Mesendoderm (in vitro differentiated cells): ENCODE results near the gene DNAJC15.

ENCODE experiments used
- DNase-seq: peaks from one replicate; pipeline ENCODE4 v3.0.0; 2013
- H2AK5ac ChIP-seq: 2 replicates; pipeline ENCODE4 v1.6.1; 2013; ENCODE audit warnings: low read length, inconsistent platforms
- H2BK120ac ChIP-seq: 2 replicates; pipeline ENCODE4 v1.6.1; 2013; ENCODE audit warnings: low read depth, mild to moderate bottlenecking, low read length, moderate library complexity, mixed read lengths
- H2BK15ac ChIP-seq: replicated peaks from 2 replicates; pipeline ENCODE4 v1.6.1; 2013; ENCODE audit warnings: low read depth, mild to moderate bottlenecking, moderate library complexity
- H2BK5ac ChIP-seq: 2 replicates; pipeline ENCODE4 v1.6.1; 2013; ENCODE audit warnings: low read length, inconsistent platforms
- H3K18ac ChIP-seq: 2 replicates; pipeline ENCODE4 v1.6.1; 2013; ENCODE audit warnings: mild to moderate bottlenecking, low read length, mixed read lengths
- H3K23ac ChIP-seq: one replicate; pipeline ENCODE4 v1.6.1; 2013; ENCODE audit warnings: low read length
- H3K27ac ChIP-seq: 2 replicates; pipeline ENCODE4 v1.5.1; 2013; ENCODE audit warnings: low read depth, mild to moderate bottlenecking, inconsistent platforms, low read length, moderate library complexity
- H3K27me3 ChIP-seq: 2 replicates; pipeline ENCODE4 v1.6.1; 2013; ENCODE audit warnings: low read length, control low read depth, mild to moderate bottlenecking, inconsistent platforms; ENCODE audit not compliant: insufficient read depth, poor library complexity
- H3K36me3 ChIP-seq: 2 replicates; pipeline ENCODE4 v1.6.1; 2013; ENCODE audit warnings: low read length, inconsistent platforms; ENCODE audit not compliant: control insufficient read depth, insufficient read depth
- H3K4ac ChIP-seq: one replicate; pipeline ENCODE4 v1.6.1; 2013; ENCODE audit warnings: low read depth, mild to moderate bottlenecking, low read length, moderate library complexity
- H3K4me1 ChIP-seq: 2 replicates; pipeline ENCODE4 v1.6.1; 2013; ENCODE audit warnings: low read depth, low read length, inconsistent platforms; ENCODE audit not compliant: control insufficient read depth
- H3K4me2 ChIP-seq: 2 replicates; pipeline ENCODE4 v1.6.1; 2013; ENCODE audit warnings: low read length
- H3K4me3 ChIP-seq: 2 replicates; pipeline ENCODE4 v1.5.1; 2013; ENCODE audit warnings: mild to moderate bottlenecking, low read length
- H3K56ac ChIP-seq: one replicate; pipeline ENCODE4 v1.6.1; 2013; ENCODE audit warnings: low read length
- H3K79me1 ChIP-seq: 2 replicates; pipeline ENCODE4 v1.6.1; 2013; ENCODE audit warnings: low read length, inconsistent platforms
- H3K79me2 ChIP-seq: 2 replicates; pipeline ENCODE4 v1.6.1; 2013; ENCODE audit warnings: mild to moderate bottlenecking, low read length; ENCODE audit not compliant: control insufficient read depth, insufficient read depth
- H3K9ac ChIP-seq: 2 replicates; pipeline ENCODE4 v1.6.1; 2013; ENCODE audit warnings: low read length, inconsistent platforms
- H4K5ac ChIP-seq: one replicate; pipeline ENCODE4 v1.6.1; 2013; ENCODE audit warnings: low read length
- H4K8ac ChIP-seq: one replicate; pipeline ENCODE4 v1.6.1; 2013; ENCODE audit warnings: low read depth, mild to moderate bottlenecking, control low read depth, low read length, moderate library complexity
- WGBS: extraction: QIAGEN DNeasy Blood & Tissue Kit; methylation state at CpG from one replicate; pipeline ENCODE4 v1.1.7; 2013; ENCODE audit warnings: low lambda C conversion rate, missing lambda C conversion rate; ENCODE audit not compliant: insufficient coverage; ENCODE audit errors: extremely low coverage; 5-methylcytosine and 5-hydroxymethylcytosine counted together

The DNAJC15 gene

DNA sequence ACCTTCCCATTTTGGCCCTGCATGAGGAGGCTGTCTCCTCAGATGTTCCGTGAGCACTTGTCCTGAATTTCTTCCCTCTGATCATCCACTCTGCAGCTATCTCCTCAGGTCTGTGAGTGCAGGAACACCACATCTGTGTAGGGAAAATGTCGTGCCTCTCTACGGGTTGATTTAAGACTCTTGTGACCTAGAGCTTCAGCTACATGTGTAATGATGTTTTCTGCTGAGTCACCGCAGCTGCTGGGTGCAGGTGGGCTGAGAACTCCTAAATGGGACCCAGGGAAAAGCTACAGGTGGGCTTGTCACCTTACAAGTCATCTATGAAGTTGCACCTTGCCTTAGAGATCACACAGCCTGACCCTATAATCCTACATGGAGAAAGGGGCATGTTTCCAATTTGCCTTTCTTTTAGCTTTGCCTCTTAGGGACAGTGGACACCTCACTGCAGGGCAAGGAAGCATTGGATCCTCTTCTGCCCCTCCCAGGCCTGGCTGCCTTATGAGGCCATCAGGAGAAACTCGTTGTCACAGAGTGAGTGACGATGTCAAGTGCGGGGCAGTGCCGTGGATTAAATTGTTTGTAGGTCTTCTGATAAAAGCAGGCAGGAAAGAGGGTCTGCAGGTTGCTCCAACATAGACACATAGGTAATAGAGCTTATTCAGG is 122.3 kb downstream of the DNAJC15 start:
- Histone ChIP-seq H2BK5ac (no peak overlapping the region), H2BK120ac (no peak overlapping the region), H2BK15ac (no peak overlapping the region), H3K36me3 (no peaks in the 10 kb centered on the region), H4K8ac (no peak overlapping the region), H3K27me3 (no peaks in the 10 kb centered on the region), H3K4me2 (no peak overlapping the region), H3K23ac (no peak overlapping the region), H3K79me2 (no peaks in the 10 kb centered on the region), H3K56ac (peak overlapping the region; percentile 37), H3K4me1 (peaks cover 11% of the 10 kb centered on the region), H3K18ac (no peak overlapping the region), H3K4ac (no peak overlapping the region), H3K79me1 (no peaks in the 10 kb centered on the region), H3K27ac (no peak overlapping the region), H3K9ac (no peak overlapping the region), H3K4me3 (no peak overlapping the region), H4K5ac (no peak overlapping the region), H2AK5ac (no peak overlapping the region)
- WGBS: no CpG with 5 or more reads among the region's 8 CpGs
- no peak for DNase-seq

DNA sequence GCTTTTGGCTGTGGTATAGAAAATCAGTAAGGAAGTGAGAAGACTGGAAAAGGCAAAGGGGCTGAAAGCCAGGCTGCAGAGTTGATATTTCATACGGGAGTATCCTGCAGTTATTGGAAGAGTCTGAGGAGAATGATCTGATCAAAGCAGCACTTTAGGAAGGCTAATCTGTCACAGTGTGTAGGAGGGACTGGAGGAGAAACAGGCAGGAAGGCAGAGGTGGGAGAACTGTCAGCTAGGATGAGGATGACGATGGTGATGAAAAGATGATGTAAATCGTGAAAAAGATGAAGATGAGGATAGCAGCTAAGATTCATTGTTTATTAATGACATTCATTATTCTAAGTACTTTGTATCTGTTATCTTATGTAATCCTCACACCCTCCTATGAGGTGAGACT is 123.0 kb downstream of the DNAJC15 start:
- no peaks in the 10 kb centered on the region for H3K36me3 ChIP-seq
- no peaks in the 10 kb centered on the region for H3K79me1 ChIP-seq
- no peak overlapping the region for H3K27ac ChIP-seq
- H3K4me2 ChIP-seq: no peak overlapping the region
- H3K4me3 ChIP-seq: no peak overlapping the region
- no peak overlapping the region for H2BK5ac ChIP-seq
- H3K79me2 ChIP-seq: no peaks in the 10 kb centered on the region
- H2AK5ac ChIP-seq: no peak overlapping the region
- WGBS: no CpG with 5 or more reads among the region's 3 CpGs
- DNase-seq: no peak
- no peak overlapping the region for H2BK120ac ChIP-seq
- no peaks in the 10 kb centered on the region for H3K27me3 ChIP-seq
- H3K56ac ChIP-seq: no peak overlapping the region
- no peak overlapping the region for H3K9ac ChIP-seq
- H3K23ac ChIP-seq: no peak overlapping the region
- no peak overlapping the region for H2BK15ac ChIP-seq
- no peak overlapping the region for H4K5ac ChIP-seq
- no peak overlapping the region for H3K18ac ChIP-seq
- H4K8ac ChIP-seq: no peak overlapping the region
- no peak overlapping the region for H3K4ac ChIP-seq
- peaks cover 4% of the 10 kb centered on the region for H3K4me1 ChIP-seq

DNA sequence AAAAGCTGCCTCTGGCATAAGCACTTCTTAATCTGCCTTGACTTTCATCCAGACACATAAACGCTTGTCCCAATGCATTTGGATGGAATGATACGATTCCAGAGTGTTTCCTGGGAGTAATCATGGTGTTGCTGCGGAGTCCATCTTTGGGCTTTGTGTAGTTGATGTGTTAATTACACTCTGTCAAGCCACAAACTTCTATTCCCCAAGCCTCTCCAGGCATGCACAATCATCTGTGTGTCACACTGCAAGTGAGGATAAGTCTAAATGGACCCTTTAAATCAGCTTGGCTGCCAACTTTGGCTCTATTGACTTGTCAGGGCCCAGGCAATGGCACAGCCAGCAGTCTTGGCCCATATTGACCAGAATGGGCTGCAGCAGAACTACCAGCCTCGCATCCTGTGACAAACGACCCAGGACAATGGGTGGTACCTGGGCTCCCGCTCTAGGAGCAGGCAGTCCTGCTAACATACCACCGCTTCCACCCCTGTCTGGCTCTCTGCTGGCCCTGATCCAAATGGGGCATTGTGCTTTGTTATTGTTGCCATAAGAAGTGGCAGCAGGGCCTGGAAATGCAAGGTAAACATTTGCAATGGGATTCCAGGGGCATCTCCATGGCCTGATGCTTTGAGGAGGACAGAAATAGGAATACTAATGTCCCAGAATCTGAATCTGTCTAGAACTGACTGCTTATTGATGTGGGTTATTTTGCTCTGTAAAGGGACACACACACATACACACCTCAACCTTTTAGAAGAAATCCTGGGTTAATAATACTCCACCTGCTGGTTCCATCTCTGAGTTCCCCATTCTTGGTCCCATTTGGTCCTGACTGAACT is 127.2 kb downstream of the DNAJC15 start:
- Histone ChIP-seq H3K23ac (no peak overlapping the region), H2AK5ac (no peak overlapping the region), H3K79me1 (no peaks in the 10 kb centered on the region), H3K18ac (no peak overlapping the region), H4K8ac (no peak overlapping the region), H2BK120ac (no peak overlapping the region), H4K5ac (no peak overlapping the region), H3K36me3 (no peaks in the 10 kb centered on the region), H3K27ac (no peak overlapping the region), H3K4me1 (peaks cover 9% of the 10 kb centered on the region), H2BK15ac (no peak overlapping the region), H3K27me3 (no peaks in the 10 kb centered on the region), H3K56ac (no peak overlapping the region), H3K4ac (no peak overlapping the region), H3K4me2 (no peak overlapping the region), H3K4me3 (no peak overlapping the region), H2BK5ac (no peak overlapping the region), H3K79me2 (no peaks in the 10 kb centered on the region), H3K9ac (no peak overlapping the region)
- DNase-seq: no peak
- WGBS: no CpG with 5 or more reads among the region's 7 CpGs

DNA sequence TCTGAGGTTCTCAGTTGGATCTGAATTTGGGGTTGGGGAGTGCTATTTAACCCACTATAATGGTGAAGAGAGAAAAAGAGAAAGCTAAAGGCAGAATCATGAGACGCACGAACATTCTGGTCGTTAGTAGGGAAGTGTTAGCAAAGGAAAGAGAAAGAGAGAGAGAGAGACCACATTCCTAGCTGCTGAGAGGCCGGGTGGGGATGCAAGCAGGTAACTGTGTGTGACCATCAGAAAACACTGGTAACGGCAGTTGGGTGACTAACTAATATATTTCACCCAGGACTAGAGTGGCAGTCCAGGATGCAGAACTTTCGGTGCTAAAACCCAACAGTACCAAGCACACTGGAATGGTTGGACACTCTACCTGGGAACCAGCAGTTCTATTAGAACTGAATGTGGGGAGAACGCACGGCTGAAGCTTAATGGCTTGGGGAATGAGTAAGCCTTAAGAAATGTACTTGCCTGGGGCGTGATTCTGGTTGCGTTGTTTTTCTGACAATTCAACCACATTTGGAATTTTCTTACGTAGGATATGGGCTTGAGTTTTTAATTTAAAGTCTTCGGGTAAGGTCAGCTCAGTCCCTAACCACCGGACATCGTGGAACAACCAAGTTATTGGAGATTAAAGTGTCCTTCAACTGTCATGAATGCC is 130.2 kb downstream of the DNAJC15 start:
- Histone ChIP-seq H4K5ac (no peak overlapping the region), H3K4me1 (peaks cover 9% of the 10 kb centered on the region), H3K56ac (peak overlapping the region; percentile 18), H3K18ac (peak overlapping the region; percentile 91), H2BK120ac (peak overlapping the region; percentile 63), H3K79me2 (no peaks in the 10 kb centered on the region), H3K79me1 (no peaks in the 10 kb centered on the region), H3K36me3 (no peaks in the 10 kb centered on the region), H3K9ac (no peak overlapping the region), H3K4me2 (no peak overlapping the region), H3K23ac (no peak overlapping the region), H2AK5ac (peak overlapping the region; percentile 47), H4K8ac (no peak overlapping the region), H3K4me3 (no peak overlapping the region), H2BK5ac (peak overlapping the region; percentile 24), H3K27me3 (no peaks in the 10 kb centered on the region), H3K4ac (peak overlapping the region; percentile 64), H3K27ac (peak overlapping the region; percentile 59), H2BK15ac (no peak overlapping the region)
- no CpG with 5 or more reads among the region's 14 CpGs for WGBS
- peak; percentile 91 for DNase-seq

DNA sequence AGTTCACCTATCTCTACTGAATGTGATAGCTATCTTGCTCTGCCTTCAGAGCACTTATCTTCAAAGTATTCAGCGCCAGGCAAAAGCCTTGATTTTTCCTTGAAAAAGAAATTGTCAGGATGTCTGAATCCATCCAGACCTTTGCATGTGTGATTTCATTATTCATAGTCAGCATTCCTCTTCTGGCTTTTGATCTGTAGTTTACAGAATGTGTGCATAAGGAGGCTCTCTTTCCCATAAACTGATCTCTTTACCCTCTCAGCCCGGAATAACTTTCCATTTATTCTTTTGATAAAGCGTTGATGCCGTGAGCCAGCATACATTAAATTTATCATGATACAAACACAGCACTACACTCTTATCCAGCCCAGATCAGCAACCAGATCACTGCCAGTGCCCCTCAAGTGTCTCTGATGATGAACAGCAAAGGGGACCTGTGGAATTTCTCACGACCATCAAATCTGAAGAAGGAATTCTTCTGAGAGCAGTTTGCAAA is 130.8 kb downstream of the DNAJC15 start:
- H2BK120ac ChIP-seq: no peak overlapping the region
- H3K23ac ChIP-seq: no peak overlapping the region
- H2BK5ac ChIP-seq: no peak overlapping the region
- H3K36me3 ChIP-seq: no peaks in the 10 kb centered on the region
- H3K4ac ChIP-seq: no peak overlapping the region
- no peak overlapping the region for H2BK15ac ChIP-seq
- no peaks in the 10 kb centered on the region for H3K79me1 ChIP-seq
- H2AK5ac ChIP-seq: no peak overlapping the region
- H3K4me2 ChIP-seq: no peak overlapping the region
- peaks cover 11% of the 10 kb centered on the region for H3K4me1 ChIP-seq
- no peaks in the 10 kb centered on the region for H3K79me2 ChIP-seq
- peak; percentile 88 for DNase-seq
- H3K27me3 ChIP-seq: no peaks in the 10 kb centered on the region
- WGBS: no CpG with 5 or more reads among the region's 5 CpGs
- no peak overlapping the region for H4K5ac ChIP-seq
- no peak overlapping the region for H3K4me3 ChIP-seq
- no peak overlapping the region for H3K56ac ChIP-seq
- peak overlapping the region; percentile 59 for H3K27ac ChIP-seq
- no peak overlapping the region for H3K9ac ChIP-seq
- no peak overlapping the region for H4K8ac ChIP-seq
- H3K18ac ChIP-seq: peak overlapping the region; percentile 91
